H1 (cell line): ENCODE data around the gene AGPAT2. TPM values are rescaled to one million over a fixed set of nuclear protein-coding genes. Genes with fewer than 3 reads are reported as not detected.

Experiments used
- CHD7 ChIP-seq: fragments of 300-600 bp; sonication (generic); IDR thresholded peaks from 2 replicates; pipeline ENCODE4 v1.7.1; 2012; ENCODE audit warnings: low read length, moderate library complexity, mild to moderate bottlenecking, inconsistent platforms; ENCODE audit not compliant: insufficient replicate concordance
- E2F6 ChIP-seq: IDR thresholded peaks from 2 replicates; pipeline ENCODE4 v1.6.1; 2012; ENCODE audit warnings: inconsistent platforms
- FOSL1 ChIP-seq: IDR thresholded peaks from 2 replicates; pipeline ENCODE4 v1.6.1; 2011; ENCODE audit warnings: mild to moderate bottlenecking, low read depth, low read length, moderate library complexity; ENCODE audit not compliant: insufficient read depth
- TBP ChIP-seq: IDR thresholded peaks from 2 replicates; pipeline ENCODE4 v1.6.1; 2011; ENCODE audit warnings: low read depth, low read length, improper control_type of control experiment
- YY1 ChIP-seq: IDR thresholded peaks from 2 replicates; pipeline ENCODE4 v1.6.1; 2011; ENCODE audit warnings: low read depth, mild to moderate bottlenecking, low read length
- polyA plus RNA-seq, 7 experiments: library from polyadenylated mRNA; depleted of rRNA in 3 of 7; stranded (reverse) in 5 of 7; unstranded in 2 of 7; fragments of >200 nt in 5 of 7; fragments of 200-250 nt in 2 of 7; gene quantifications; 1 replicate in 5 of 7; 2 replicates in 1 of 7; 4 replicates in 1 of 7; pipeline versions ENCODE4 v1.2.1 to v1.2.3, GENCODE V29; 2011 to 2013; ENCODE audit warnings: missing spikeins in 2 of 7, mixed read lengths in 2 of 7
- total RNA-seq: library from RNA; stranded (reverse); fragmentation: NEBNext Ultra II Directional; extraction: Animal tissue kit (Norgen Biotek cat#: 25700); gene quantifications from 2 replicates; pipeline ENCODE4 v1.2.1, GENCODE V29; 2021

AGPAT2 gene
- total and polyA plus RNA-seq, 2 of the 8 experiments (the other 6 are each of a cell fraction or from before 2014, with no cell fraction given) = 31.6 to 37.6 TPM

- TF ChIP-seq CHD7 = no peak
- no peak for TF ChIP-seq TBP
- no peak for TF ChIP-seq FOSL1
- no peak for TF ChIP-seq E2F6
- TF ChIP-seq YY1 = no peak
Measured at GRCh38 chr9:136675477-136676296, 11.6 kb downstream of the AGPAT2 start (continued).
